Progenitor cell of endocrine pancreas (in vitro differentiated cells): ENCODE data around the gene TYSND1. TPM values are rescaled to one million over a fixed set of nuclear protein-coding genes. Genes with fewer than 3 reads are reported as not detected.

Source experiments
- DNase-seq: peaks from one replicate; pipeline ENCODE4 v3.0.0; 2021; ENCODE audit warnings: low spot score; ENCODE audit not compliant: unreplicated experiment
- H3K27ac Mint-ChIP-seq: 2 replicates; pipeline ENCODE4 v1.8.0; 2021; ENCODE audit warnings: mild to moderate bottlenecking, moderate library complexity, mixed read lengths
- H3K27me3 Mint-ChIP-seq: 2 replicates; pipeline ENCODE4 v1.8.0; 2021; ENCODE audit warnings: mixed read lengths
- H3K36me3 Mint-ChIP-seq: 2 replicates; pipeline ENCODE4 v1.8.0; 2022; ENCODE audit warnings: mixed read lengths; ENCODE audit not compliant: insufficient read depth
- H3K4me1 Mint-ChIP-seq: 2 replicates; pipeline ENCODE4 v1.8.0; 2021; ENCODE audit warnings: low read depth, mixed read lengths
- H3K4me3 Mint-ChIP-seq: 2 replicates; pipeline ENCODE4 v1.8.0; 2021; ENCODE audit warnings: low read depth, mild to moderate bottlenecking, moderate library complexity, mixed read lengths
- H3K9me3 Mint-ChIP-seq: 2 replicates; pipeline ENCODE4 v1.8.0; 2021; ENCODE audit warnings: low read depth, mixed read lengths
- total RNA-seq: library from RNA; stranded (reverse); gene quantifications from 2 replicates; pipeline ENCODE4 v1.2.1, GENCODE V29; 2021
- TF ChIP-seq, protein P1 (sequence below): fragments of 200-600 bp; sonication (generic); IDR thresholded peaks from one replicate; pipeline ENCODE4 v1.5.0; 2021; ENCODE audit warnings: antibody characterized with exemption, mild to moderate bottlenecking; ENCODE audit not compliant: unreplicated experiment

Gene TYSND1
- total RNA-seq, 1 donor from 2014 or later, result 12.6 TPM

DNA sequence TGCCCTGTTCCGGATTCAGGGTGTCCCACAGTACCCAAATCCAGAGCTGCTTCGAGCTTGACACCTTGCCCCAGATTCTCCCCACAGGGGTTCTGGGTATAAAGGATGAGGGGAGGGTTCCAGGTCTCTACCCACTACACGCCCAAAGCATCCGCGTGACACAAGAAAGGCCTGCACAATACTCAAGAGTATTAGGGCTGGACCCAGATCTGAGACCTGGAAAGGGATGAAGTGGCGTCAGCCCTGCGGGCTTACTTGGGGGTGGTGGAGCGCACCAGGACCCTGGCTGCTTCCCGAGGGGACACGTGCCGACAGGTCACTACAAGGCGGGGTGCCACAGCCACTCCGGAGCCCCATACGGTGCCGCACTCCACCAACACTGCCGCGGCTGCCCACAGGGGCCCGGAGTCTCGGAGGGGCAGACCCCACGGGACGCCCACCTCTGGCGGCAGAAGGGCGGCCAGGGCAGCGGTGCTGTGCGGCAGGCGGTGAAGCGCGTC is 1.3 kb downstream of the TYSND1 start:
- H3K4me1 Mint-ChIP-seq, result peaks cover 2% of the 10 kb centered on the region
- H3K27me3 Mint-ChIP-seq, result no peaks in the 10 kb centered on the region
- no peaks in the 10 kb centered on the region for H3K9me3 Mint-ChIP-seq
- TF ChIP-seq, protein P1, sequence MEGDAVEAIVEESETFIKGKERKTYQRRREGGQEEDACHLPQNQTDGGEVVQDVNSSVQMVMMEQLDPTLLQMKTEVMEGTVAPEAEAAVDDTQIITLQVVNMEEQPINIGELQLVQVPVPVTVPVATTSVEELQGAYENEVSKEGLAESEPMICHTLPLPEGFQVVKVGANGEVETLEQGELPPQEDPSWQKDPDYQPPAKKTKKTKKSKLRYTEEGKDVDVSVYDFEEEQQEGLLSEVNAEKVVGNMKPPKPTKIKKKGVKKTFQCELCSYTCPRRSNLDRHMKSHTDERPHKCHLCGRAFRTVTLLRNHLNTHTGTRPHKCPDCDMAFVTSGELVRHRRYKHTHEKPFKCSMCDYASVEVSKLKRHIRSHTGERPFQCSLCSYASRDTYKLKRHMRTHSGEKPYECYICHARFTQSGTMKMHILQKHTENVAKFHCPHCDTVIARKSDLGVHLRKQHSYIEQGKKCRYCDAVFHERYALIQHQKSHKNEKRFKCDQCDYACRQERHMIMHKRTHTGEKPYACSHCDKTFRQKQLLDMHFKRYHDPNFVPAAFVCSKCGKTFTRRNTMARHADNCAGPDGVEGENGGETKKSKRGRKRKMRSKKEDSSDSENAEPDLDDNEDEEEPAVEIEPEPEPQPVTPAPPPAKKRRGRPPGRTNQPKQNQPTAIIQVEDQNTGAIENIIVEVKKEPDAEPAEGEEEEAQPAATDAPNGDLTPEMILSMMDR, result no peak
- no peak overlapping the region for H3K27ac Mint-ChIP-seq
- peaks cover 2% of the 10 kb centered on the region for H3K36me3 Mint-ChIP-seq
- H3K4me3 Mint-ChIP-seq, result peak overlapping the region; percentile 72
- DNase-seq, result no peak

DNA sequence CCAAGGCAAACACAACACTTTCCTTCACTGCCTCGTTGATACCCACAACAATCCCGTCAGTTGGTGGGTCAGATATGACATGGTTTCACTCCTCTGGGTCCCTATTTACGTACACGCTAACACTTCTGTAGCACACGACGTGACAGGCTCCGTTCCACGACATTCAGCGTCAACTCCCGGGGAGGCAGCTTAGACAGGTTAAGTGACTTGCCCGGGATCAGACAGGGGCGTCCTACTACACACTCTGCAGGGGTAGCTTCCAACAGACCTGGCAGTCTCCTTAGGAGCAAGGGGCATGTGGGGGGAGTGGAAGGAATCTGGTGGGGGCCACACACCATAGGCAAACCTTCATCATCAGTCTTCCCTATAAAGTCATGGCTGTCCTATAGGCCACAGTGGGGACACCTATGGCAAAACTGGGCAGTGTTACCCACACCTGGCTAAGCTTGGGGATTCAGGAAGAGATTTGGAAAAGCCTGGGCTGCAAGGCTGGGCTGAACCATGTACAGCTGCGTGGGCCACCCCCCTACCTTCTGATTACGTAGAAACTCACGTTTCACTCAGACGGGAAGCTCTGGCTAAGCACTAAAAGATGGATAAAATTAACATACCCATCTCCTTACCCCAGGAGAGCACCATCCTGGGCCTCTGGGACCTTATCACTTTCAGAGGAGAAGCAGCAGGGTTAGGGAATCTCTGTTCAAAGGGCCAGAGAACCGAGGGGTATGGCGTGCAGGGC is 2.0 kb downstream of the TYSND1 start:
- H3K27ac Mint-ChIP-seq, result no peak overlapping the region
- peaks cover 2% of the 10 kb centered on the region for H3K36me3 Mint-ChIP-seq

DNA sequence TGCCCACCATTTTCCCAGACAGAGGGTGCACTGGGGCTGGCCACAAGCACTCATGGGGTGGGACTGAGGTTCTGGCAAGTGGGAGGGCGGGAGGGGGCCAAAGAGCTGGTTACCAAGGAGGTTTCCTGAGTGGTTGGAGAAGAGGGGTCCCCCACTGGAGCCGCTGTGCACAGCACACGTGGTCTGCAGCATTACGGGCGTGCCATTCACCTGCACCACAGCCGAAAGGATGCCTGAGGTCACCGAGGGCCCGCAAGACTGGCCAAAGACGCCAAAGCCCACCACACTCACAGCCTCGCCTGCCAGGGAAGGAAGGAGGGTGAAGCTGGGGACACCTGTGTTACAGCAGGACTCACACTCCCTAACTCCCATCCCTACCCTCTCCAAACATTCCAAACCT is 3.9 kb downstream of the TYSND1 start:
- Mint-ChIP-seq H3K4me1 (peaks cover 2% of the 10 kb centered on the region), H3K27me3 (no peaks in the 10 kb centered on the region), H3K4me3 (no peak overlapping the region), H3K27ac (no peak overlapping the region), H3K36me3 (no peaks in the 10 kb centered on the region), H3K9me3 (no peaks in the 10 kb centered on the region)
- DNase-seq, result no peak
- TF ChIP-seq, protein P1, result no peak

More for the DNA sequence above, 2.0 kb downstream of the TYSND1 start:
- no peaks in the 10 kb centered on the region for H3K27me3 Mint-ChIP-seq
- no peak for DNase-seq
- TF ChIP-seq, protein P1, result no peak
- H3K4me1 Mint-ChIP-seq, result peaks cover 2% of the 10 kb centered on the region
- H3K4me3 Mint-ChIP-seq, result peak overlapping the region; percentile 72
- no peaks in the 10 kb centered on the region for H3K9me3 Mint-ChIP-seq

GRCh38 chr10:70140297-70140696 is 6.2 kb downstream of the TYSND1 start:
- Mint-ChIP-seq H3K27me3 (peaks cover 4% of the 10 kb centered on the region), H3K27ac (no peak overlapping the region), H3K4me3 (no peak overlapping the region), H3K36me3 (no peaks in the 10 kb centered on the region), H3K4me1 (no peaks in the 10 kb centered on the region), H3K9me3 (no peaks in the 10 kb centered on the region)
- TF ChIP-seq, protein P1, result no peak
- no peak for DNase-seq

DNA sequence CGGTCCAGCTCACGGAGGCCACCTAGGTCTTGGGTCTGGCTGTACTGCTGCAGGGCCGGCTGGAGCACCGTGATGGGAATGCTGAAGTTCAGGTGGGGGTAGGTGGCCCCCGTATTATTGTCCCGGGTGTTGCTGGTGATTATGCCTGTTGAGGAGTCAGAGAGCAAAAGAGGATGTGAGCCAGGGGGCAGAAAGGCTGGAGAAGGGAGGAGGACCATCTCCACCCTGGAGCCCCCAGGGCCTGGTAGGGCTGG is 6.6 kb downstream of the TYSND1 start:
- Mint-ChIP-seq H3K27me3 (peaks cover 7% of the 10 kb centered on the region), H3K4me1 (no peaks in the 10 kb centered on the region), H3K27ac (no peak overlapping the region), H3K9me3 (no peaks in the 10 kb centered on the region), H3K4me3 (no peak overlapping the region), H3K36me3 (peaks cover 2% of the 10 kb centered on the region)
- no peak for DNase-seq
- TF ChIP-seq, protein P1, result no peak
